GM18868 (cell line): ENCODE results near the gene HDAC7.
A peak's percentile ranks its signal among the peaks of the same experiment; 100 is the strongest.

Experiments used
- ATAC-seq: cut with Tn5 transposase; IDR thresholded peaks from one replicate; pipeline ENCODE4 v1.9.1; 2021; ENCODE audit warnings: mild to moderate bottlenecking, moderate library complexity; ENCODE audit not compliant: unreplicated experiment

The HDAC7 gene

GRCh38 chr12:47769234-47770085 lies 50.2 kb downstream of the HDAC7 start:
- no peak for ATAC-seq

- no peak for ATAC-seq
These were observed 51.3 kb downstream of the HDAC7 start for GRCh38 chr12:47768323-47768811.

GRCh38 chr12:47767216-47767724 lies 52.4 kb downstream of the HDAC7 start:
- ATAC-seq = peak; percentile 74

- ATAC-seq = no peak
These were observed 53.0 kb downstream of the HDAC7 start for GRCh38 chr12:47766502-47767215.

GRCh38 chr12:47763481-47764346 lies 56.0 kb downstream of the HDAC7 start:
- ATAC-seq = no peak

GRCh38 chr12:47762850-47763465 lies 56.7 kb downstream of the HDAC7 start:
- ATAC-seq = no peak

- peak; percentile 37 for ATAC-seq
These were observed 60.6 kb downstream of the HDAC7 start, which contains the start of gene RAPGEF3 for GRCh38 chr12:47758834-47759690. RAPGEF3 (minus strand) TSS chr12:47758880; CDS start chr12:47758556, 324 bp downstream.

- ATAC-seq = no peak
These were observed 61.2 kb downstream of the HDAC7 start for GRCh38 chr12:47758584-47758833.

GRCh38 chr12:47757840-47758583 lies 61.7 kb downstream of the HDAC7 start:
- no peak for ATAC-seq

- ATAC-seq = no peak
These were observed 62.3 kb downstream of the HDAC7 start for GRCh38 chr12:47757364-47757839.

- ATAC-seq = peak; percentile 79
These were observed 63.8 kb downstream of the HDAC7 start for GRCh38 chr12:47755655-47756562.

- ATAC-seq = peak; percentile 20
These were observed 64.8 kb downstream of the HDAC7 start for GRCh38 chr12:47754881-47755280.

GRCh38 chr12:47754126-47754525 lies 65.6 kb downstream of the HDAC7 start:
- no peak for ATAC-seq

- no peak for ATAC-seq
These were observed 66.4 kb downstream of the HDAC7 start for GRCh38 chr12:47753021-47754001.

GRCh38 chr12:47752552-47752951 lies 67.2 kb downstream of the HDAC7 start:
- no peak for ATAC-seq

- no peak for ATAC-seq
These were observed 67.6 kb downstream of the HDAC7 start for GRCh38 chr12:47752121-47752520.

GRCh38 chr12:47751561-47751960 lies 68.1 kb downstream of the HDAC7 start:
- no peak for ATAC-seq
